Endothelial cell of hepatic sinusoid (primary cell): ENCODE results near the gene SLCO3A1.

Experiments
- in situ Hi-C: cut with HindIII; loops from 2 replicates; pipeline ENCODE4 v1.10.0; 2017; ENCODE audit warnings: low sequenced_read_pairs

The SLCO3A1 gene

GRCh38 chr15:91881569-91882297, 28.2 kb downstream of the SLCO3A1 start:
- in situ Hi-C loops: no loop called here

DNA sequence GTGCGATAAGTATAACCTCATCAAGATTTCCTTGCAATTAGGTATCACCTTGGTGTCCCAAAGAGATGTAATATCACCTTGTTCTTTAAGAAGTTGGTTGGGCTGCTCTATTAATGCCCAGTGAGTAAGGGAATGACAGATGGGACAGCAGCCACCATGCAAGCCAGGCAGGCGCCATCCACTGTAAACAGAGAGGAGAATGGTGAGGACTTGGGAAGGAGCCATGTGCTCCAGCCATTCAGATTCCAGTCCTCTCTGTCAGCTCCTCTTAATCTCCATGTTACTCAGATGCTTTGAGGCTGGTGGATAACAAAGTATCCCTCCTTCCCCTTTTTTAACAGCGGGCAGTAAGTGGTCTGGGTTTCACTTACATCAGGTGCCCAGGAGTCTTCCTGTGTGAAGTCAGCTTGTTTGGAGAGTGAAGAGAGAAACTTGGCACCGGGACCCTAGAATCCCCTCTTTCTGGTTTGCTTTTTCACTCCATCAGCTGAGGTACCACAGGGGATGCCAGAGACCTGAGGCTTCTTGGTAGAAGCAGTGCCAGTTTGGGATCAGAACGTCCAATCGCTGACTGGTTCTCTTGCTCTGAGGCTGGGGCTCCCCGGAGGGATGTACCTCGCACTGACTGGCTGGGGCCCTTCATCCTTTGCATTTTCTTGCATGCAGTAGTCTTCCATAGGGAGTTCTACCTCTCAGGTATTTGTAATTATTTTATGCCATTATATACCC, 29.5 kb downstream of the SLCO3A1 start:
- in situ Hi-C loops: no loop called here

- in situ Hi-C loops: no loop called here
Observed at GRCh38 chr15:91884606-91885005, 31.1 kb downstream of the SLCO3A1 start.

GRCh38 chr15:91885054-91885453, 31.5 kb downstream of the SLCO3A1 start:
- in situ Hi-C loops: no loop called here

GRCh38 chr15:91885714-91886270, 32.3 kb downstream of the SLCO3A1 start:
- in situ Hi-C loops: no loop called here

DNA sequence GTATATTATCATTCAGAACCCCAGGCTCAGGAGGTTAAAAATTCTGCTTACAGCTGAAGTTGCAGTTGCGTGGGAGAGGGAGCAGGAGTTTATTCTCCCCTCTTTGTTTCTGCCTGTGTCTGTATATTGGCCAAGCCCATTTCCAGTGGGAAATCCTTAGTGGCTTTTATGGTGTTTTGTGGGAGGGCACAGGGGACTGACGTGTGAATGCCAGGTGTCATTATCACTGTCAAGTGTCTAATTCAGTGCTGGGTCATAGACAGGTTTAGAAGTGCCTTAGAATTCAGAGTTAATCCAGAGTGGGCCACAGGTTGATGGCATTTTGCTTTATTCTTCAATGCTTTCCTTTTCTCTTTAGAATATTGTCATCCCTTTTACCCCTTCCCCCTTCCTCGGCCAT, 33.4 kb downstream of the SLCO3A1 start:
- in situ Hi-C loops: no loop called here

DNA sequence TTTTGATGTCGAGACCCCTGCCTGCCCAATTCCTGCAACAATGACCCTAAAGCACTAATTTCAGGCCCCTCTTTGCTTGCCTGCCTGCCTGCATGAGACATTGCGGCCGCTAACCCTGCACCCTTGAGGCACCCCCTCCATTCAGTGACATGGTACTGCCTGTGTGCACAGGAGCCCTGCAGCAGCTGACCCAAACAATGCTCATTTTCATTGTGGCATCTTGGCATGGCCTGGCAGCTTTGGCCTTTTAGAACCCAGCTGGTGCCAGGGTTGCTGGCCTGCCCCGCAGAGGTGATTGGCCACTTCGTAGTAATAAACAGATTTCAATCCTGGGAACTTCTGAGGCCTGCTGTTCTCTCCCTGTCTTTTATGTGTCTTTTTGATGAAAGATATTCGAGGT, 33.8 kb downstream of the SLCO3A1 start:
- in situ Hi-C loops: no loop called here

- in situ Hi-C loops: no loop called here
Observed at GRCh38 chr15:91887921-91888373, 34.4 kb downstream of the SLCO3A1 start.

- in situ Hi-C loops: no loop called here
Observed at GRCh38 chr15:91889111-91889815, 35.8 kb downstream of the SLCO3A1 start.

DNA sequence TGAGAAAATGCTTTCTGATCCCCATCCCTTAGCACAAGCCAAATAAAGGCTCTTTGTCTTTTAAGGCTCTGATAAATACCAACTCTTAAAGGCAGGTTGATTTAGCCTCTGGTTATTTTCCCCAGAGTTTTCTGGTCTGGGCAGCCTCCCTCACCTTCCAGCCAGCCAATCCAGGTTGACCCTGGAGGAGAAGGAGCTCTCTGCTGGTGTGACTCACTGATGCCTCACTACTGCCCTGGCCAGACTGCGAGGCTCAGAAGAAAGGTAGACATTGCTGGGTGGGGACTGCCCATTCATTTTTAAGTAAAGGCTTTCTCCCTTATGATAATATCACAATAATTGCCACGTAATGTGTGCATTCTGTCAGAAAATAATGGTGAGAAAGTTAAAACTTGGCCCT, 37.1 kb downstream of the SLCO3A1 start:
- in situ Hi-C loops: no loop called here

- in situ Hi-C loops: no loop called here
Observed at GRCh38 chr15:91891101-91891500, 37.6 kb downstream of the SLCO3A1 start.

DNA sequence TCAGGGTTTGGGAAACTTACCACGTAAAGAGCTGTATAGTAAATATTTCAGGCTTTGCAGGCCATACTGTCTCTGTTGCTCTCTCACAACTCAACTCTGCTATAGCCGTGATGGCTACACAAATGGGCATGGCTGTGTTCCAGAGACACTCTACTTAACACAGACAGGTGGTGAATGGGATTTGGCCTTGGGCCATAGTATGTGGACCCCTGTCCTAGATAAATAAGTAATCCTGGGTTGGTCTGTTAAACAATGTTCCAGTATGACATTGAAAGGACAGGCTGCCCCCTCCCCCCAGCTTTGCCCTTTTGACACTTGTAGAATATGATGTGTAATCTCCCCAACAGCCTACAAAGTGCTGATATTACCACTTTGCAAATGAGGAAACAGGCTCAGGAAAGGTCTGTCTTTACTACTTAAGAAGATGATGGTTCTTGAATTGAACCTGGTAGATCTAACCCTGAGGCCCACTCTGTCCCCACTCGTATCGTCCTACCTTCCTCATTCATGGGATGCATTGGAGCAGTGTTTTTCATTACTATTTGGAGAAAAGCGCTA, 38.4 kb downstream of the SLCO3A1 start:
- in situ Hi-C loops: no loop called here

- in situ Hi-C loops: no loop called here
Observed at GRCh38 chr15:91892436-91892835, 38.9 kb downstream of the SLCO3A1 start.

DNA sequence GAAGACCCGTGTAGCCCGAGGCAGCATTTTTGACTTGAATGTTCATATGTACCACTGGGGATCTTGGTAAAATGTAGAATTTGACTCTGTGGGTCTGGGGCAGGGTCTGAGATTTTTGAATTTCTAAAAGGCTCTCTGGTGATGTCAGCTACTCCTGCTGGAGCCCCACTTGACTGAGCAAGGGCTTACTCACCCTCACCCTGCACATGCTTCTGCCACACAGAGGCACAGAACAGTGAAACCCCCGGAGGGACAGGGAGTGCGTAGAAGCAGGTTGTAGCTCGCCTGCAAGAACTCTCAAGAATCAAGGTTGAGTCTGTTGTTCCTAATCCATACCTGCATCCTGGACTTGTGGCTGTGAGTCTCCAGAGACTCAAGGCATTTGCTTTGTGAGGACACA, 41.1 kb downstream of the SLCO3A1 start:
- in situ Hi-C loops: no loop called here

- in situ Hi-C loops: no loop called here
Observed at GRCh38 chr15:91895051-91895450, 41.5 kb downstream of the SLCO3A1 start.

- in situ Hi-C loops: no loop called here
Observed at GRCh38 chr15:91896341-91897055, 43.0 kb downstream of the SLCO3A1 start.

DNA sequence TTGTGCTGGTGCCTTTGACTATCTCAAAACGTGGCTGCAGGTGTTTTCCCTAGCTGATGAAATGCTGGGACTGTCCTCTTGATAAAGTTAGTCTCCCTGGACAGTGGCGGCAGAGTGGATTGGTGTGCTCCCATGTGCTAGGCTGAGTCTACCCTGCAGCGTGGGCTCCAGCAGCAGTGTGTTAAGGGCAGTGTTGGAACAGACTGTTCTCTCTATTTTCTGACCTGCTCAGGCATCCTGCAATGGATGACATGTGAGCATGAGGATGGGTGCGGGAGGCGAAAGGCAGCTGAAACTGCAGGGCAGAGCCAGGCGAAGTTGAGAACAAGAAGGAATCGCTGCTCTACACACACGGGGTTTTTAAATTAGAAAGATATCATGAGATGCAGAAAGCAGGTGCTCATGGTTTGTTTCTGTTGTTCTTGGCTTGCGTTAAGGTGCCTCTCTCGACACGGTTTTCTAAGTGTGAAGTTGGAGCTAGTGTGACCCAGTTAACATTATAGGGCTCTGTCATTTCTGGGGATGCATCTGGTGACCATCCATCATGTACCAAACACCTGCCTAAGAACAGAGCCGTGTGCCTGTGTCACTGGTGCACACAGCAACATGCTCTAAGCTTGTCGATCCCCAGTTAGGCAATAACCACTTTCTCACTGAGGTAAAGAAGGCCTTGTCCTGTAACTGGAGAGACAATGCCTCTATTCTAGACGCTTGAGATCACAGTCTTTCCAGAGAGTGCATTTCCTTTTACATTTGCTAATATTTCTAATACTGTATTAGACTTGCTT, 44.3 kb downstream of the SLCO3A1 start:
- in situ Hi-C loops: no loop called here

DNA sequence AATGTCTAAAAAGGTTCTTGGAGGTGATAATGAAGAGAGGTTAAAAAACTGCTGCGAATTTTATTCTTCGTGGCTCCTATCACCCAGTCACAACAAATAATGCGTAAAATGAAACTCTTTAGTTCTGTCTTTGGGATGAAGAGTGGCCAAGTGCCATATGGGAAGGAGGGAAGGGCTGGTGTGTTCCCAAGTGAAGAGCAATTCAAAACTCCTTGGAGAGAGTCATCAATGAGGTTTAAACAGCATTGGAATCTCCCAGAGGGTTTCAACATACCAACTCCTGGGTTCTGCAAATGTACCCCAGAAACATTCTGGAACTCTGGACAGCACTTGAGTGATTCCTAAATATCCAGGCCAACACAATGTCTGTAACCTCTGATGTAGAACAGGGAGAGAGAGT, 45.3 kb downstream of the SLCO3A1 start:
- in situ Hi-C loops: no loop called here

GRCh38 chr15:91904942-91905341, 51.4 kb downstream of the SLCO3A1 start:
- in situ Hi-C loops: loop anchor here (5.0 kb wide), 1 partner anchor 62 kb away; no protein-coding TSS in a partner anchor

- in situ Hi-C loops: loop anchor here (5.0 kb wide), 1 partner anchor 59 kb away; no protein-coding TSS in a partner anchor
Observed at GRCh38 chr15:91908391-91908790, 54.9 kb downstream of the SLCO3A1 start.
